Suppressor macrophage (primary cell): Measurements from ENCODE around the gene IMMP2L.

Experiments used
- DNase-seq, 4 experiments: peaks; one replicate each; pipeline ENCODE4 v3.0.0-alpha.2; 2020 to 2022

The IMMP2L gene

DNA sequence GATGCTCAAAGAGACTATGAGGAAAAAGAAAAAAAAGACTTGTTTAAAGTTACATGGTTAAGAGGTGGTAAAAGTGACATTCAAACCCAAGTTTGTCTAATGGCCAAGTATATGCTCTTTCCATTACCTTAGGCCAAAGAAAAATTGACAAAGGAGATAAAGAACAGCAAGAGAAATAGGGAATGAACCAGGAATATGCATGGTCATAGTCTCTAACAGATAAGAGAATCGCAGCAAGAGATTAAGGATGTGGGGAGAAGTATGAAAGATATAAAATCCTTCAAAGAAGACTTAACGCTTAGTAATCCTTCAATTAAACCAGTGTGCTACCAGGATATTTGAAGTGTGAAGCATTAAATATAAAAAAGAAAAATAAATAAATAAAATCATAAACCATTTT is 494.6 kb downstream of the IMMP2L start:
- no peak for DNase-seq

DNA sequence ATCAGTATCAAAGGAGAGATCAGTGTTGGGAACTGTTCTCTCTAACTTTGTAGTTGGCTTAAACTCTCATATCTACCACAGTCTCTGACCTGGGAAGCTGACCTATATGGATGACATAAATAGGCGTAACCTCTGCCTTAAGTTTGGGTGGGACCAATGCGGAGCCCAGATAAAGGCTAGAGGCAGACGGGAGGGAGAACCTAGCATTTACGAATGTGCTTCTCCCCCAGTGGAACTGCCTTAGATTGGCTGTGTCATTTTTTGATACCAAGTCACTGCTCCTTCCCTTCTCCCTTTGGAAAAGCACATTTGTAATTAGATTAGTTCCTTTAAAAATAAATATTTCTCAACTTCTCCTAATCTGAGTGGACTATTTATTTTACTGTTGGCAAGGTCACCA is 495.0 kb downstream of the IMMP2L start:
- no peak for DNase-seq

DNA sequence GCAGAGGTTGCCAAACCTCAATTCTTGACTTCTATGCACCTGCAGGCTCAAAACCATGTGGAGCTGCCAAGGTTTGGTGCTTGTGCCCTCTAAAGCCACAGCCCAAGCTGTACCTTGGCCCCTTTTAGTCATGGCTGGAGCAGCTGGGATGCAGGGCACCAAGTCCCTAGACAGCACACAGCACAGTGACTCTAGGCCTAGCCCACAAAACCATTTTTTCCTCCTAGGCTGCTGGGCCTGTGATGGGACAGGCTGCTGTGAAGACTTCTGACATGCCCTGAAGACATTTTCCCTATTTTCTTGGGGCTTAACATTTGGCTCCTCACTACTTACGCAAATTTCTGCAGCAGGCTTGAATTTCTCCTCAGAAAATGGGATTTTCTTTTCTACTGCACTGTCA is 499.1 kb downstream of the IMMP2L start:
- DNase-seq = no peak

DNA sequence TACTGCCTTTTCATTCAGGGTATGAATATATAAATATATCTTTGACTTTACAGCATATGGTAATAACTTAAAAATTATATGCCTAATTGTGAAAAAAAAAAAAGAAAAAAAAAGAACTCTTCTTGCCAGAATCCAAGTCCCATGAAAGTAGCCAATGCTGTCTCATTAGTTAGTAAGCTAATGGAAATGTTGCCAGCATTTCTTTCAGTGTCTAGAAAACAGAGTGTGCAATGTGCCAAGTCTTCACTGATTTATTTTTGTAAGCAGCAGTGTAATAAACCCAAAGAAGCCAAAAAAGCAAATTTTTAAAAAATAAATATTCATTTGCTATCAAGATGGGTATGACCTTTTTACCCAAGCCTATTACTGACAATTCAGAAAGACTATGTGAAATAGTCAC is 502.5 kb downstream of the IMMP2L start:
- no peak for DNase-seq

DNA sequence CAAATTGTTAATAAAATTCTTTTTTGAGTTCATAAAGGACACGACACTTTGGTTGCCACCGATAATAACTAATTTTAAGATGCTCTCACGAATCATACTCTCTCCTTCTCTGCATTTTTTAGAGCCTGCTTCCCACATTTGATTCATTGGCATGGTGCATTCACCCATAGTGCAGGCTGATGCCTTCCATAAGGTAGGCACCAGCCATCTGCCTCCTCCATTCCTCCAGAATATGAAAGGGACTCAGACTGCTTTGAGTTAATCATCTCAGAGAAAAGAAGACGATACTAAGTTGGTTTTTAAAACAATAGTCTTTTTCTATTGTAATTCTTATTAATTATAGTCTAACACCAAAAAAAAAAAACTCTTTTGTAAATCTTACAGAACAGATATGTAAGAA is 505.2 kb downstream of the IMMP2L start:
- no peak for DNase-seq

DNA sequence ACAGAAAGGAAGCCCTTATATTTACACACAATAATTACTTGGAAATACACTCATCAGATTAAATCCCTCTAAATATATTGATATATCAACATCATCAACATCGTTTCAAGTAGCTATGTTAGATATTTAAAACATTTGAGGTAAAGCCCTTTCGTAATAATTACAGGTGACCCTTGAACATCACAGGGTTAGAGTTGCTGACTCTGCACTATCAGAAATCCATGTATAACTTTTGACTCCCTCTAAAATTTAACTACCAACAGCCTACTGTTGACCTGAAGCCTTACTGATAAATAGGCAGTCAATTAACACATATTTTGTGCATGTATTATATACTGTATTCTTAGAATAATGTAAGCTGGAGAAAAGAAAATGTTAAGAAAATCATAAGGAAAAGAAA is 505.9 kb downstream of the IMMP2L start:
- DNase-seq = no peak

DNA sequence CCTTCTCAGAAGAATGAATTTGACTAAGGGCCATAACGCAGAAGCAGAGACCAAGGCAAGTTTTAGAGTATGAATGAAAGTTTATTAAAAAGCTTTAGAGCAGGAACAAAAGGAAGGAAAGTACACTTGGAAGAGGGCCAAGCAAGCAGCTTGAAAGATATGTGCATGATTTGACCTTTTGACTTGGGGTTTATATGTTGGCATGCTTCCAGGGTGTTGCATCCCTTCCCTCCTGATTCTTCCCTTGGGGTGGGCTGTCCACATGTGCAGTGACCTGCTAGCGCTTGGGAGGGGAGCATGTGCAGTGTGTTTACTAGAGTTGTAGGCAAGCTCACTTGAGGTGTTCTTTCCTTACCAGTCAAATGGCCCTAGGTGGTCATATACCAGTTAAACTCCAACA is 509.3 kb downstream of the IMMP2L start:
- no peak for DNase-seq

DNA sequence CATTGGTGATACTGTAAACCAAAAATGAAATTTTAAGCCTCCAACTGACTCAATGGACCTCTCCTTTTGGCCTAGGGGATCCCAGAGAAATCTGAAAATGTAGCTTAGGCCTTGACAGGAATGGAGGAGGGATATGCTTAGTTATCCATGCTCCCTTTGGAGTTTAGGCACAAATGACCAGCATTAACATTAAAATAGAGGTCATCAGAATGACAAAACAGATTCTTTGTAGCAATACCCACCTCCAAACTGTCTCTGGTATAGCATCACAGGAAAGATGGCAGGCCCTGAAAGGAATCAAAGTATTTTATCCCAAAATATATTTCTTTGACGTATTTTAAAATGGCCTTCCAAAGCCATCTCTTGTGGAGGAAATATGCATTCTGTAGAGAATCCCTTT is 510.5 kb downstream of the IMMP2L start:
- DNase-seq = no peak

DNA sequence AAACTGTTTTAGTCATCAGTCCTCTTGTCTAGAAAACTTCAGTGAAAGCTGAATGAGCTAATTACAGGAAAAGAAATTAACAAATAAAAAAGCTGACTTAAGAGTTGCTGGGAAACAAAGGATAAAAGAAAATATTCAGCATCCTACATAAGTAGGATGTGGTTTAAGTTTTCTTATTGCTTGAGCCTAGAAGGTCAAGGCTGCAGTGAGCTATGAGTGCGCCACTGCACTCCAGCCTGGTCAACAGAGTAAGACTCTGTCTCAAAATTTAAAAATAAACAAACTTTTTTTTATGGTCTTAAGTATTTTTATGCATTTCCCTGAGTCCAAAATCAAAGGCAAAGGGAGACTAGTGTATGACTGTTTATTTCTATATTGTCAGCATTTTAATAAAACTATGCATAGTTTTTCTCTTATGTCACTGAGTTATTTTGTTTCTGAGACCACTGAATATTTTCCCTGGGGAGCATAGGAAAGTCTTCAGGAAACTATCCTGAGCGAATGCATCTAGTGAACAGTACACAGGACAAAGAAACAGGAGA is 511.3 kb downstream of the IMMP2L start:
- no peak for DNase-seq

DNA sequence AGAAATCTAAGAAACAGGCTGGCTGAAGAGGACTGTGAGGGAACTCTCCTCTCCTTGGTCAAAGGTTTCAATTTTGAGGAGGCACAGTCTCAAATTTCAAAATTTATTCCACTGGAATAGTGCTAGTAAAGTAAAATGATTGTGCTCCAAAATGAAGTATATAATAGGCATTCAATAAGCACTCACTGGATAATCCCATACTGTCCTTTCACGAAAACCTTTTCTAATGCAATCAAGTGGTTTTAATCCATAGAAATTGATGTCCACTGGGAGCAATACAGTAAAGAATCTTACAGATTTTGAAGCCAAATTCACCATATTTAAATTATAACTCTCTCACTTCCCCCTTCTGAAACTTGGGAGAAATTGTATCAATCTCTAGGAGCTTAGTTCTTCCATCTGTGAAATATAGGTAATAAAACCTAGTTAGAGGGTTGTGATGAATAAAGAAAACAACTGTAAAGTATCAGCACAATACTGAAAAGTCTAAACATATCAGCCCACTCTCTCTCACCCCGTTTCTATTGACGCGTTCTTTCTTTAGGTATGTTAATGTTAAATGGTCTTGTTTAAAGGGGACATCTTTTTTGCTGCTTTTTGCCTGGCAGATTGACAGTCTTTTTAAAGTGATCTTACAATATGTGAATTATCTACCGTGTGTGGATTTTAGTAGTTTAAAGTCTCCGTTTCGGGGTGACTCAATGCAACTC is 512.2 kb downstream of the IMMP2L start:
- DNase-seq = no peak

DNA sequence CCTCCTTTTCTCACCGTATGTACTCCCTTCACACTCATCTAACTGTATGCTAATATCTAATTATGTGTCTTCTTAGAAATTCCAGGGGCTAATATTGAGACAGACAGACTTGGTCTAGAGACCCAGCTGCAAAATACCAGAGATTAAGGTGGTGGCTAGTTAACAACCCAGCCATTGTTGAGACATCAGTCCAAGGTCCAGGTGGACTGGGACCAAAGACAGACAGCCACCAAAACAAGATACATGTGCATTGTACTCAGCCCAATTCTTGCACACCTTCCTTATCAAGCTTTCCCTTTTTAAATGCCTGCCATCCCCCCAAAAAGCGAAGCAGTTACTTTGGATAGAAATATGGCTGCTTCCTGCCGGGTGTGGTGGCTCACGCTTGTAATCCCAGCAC is 514.7 kb downstream of the IMMP2L start:
- DNase-seq = no peak

DNA sequence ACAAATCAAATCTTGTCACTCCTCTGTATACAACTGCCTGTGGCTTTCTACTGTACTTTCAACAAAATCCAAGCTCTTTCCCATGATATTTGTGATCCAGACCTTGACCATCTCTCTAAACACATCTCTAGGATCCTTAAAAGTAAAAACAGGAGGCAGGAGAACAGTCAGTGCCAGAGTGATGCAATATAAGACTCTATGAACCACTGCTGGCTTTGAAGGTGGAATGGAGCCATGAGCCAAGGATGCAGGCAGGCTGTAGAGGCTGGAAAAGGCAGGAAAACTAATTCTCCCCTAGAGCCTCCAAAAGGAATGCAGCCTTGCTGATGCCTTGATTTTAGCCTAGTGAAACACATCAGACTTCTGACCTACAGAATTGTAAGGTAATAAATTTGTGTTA is 516.8 kb downstream of the IMMP2L start:
- DNase-seq = no peak

DNA sequence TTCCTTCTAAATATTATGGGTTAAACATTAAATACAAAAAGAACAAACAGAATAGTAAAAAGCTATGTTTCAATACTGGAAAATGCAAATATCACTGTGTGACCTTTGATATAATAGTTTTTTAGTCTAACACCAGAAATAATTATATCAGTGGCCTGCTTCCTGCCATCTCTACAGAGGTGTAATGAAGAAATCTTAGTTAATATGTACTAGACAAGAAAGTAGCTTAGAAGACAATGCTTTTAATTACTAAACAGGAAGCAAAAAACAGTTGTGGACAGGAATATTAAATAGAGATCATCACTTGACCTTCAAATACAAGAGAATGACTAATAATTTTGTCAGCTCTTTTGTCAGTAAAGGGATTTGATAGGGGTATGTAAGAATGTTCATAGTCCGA is 518.7 kb downstream of the IMMP2L start:
- DNase-seq = no peak

DNA sequence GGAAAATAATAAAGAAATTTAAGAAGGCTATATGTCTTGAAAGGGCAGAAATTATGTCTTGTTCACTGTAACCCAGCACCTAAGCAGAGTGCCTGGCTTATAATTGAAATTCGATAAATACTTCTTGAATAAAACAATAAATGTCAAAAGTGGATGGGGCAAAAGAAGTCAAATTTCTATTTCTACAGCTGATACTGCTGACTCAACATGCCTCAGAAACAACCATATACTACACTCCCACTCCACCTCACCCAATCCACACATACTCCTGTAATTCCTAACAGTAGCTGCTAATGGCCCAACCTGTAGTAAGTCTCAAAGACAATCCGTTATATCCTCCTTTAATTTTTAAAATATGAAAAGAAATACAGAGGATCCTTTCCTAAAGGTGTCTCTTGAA is 519.5 kb downstream of the IMMP2L start:
- DNase-seq = no peak

DNA sequence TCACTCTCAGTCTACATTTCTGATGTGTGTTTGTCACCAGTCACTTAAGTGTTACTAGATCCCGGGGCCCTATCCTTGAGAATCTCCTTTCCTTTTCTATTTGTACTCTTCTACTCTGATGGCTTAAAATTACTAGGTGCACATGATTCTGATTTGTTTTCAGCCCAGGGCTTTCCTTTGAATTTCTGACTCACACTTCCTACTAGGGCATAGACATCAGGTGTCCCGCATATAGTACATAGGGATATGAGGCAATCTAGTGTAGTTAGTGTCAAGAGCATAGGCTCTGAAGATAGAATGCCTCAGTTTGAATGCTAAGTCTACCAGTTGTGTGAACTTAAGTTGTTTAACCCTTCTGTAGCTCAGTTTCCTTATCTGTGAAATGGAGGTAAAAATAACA is 520.7 kb downstream of the IMMP2L start:
- no peak for DNase-seq

DNA sequence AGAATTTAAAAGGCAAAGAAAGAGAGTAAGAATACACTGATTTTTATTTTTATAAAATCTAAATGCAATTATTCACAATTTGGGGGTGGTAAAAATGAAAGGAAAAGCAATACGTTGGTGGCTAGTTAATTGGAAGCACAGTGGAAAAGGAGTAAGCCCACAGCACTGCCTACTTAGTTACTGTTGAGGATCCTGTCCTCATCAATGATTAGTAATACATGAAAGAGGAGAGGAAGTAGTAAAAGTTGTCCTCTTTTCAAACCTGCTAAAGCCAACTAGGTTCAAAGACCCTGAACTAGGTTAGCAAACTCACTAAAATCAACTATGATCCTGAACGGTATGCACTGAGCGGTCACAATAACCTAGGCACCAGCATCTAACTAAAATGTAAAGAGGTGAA is 524.1 kb downstream of the IMMP2L start:
- no peak for DNase-seq

DNA sequence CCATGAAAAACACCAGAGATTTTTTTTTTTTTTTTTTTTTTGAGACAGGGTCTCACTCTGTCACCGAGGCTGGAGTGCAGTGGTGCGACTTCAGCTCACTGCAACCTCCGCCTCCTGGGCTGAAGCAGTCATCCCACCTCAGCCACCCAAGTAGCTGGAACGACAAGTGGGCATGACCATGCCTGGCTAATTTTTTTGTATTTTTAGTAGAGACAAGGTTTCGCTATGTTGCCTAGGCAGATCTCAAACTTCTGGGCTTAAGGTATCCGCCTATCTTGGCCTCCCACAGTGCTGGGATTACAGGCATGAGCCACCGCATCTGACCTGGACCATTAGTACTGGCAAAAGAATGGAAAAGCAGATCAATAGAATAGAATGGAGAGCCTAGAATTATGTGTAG is 530.4 kb downstream of the IMMP2L start:
- no peak for DNase-seq

DNA sequence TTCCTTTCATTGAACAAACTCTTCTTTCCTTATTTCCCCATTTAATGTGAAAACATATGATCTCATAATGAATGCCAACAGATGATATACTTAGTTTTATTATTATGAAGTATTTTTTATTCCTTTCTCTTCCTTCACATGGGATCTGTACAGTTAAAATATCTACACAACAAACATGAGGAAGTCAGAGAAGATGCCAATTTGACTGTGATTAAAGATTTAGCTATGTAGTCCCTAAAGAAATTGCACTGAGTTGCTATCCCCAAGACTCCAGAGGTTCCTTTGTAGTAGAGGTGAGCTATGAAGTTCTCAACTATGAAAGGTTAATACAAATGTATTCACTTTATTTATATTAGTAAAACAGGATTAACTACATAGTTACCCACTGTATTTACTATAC is 532.0 kb downstream of the IMMP2L start:
- no peak for DNase-seq

DNA sequence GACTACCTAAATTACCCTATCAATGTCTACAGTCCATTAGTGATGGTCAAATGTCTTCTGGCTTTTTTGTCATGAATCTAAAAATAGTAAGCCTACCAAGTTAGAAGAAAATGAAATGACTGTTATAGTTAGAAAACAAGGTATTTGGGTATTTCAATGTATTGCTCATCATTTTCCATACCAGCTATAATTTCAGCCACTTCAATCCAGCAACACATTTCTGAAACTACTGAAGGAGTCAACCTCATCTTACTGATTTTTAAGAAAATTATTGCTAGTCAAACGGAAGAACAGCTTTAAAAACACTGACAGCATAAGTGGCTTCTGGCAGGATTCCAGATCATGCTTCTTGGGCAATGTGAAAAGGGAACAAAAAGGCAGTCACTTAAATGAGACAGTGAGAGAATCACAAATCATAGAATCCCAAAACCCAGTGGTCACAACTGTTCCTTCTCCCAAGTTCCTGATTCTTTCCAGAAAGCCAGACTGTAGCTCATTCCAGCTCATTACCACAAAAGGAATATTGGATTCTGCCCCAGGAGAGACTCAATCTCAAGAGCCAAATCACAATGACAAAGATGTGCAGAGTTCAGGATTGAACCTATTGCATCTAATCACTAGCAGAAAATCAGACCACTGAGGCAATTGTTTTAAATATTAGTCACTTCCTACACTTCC is 532.6 kb downstream of the IMMP2L start:
- DNase-seq = peak; percentile 82 to 91 (median 86)

DNA sequence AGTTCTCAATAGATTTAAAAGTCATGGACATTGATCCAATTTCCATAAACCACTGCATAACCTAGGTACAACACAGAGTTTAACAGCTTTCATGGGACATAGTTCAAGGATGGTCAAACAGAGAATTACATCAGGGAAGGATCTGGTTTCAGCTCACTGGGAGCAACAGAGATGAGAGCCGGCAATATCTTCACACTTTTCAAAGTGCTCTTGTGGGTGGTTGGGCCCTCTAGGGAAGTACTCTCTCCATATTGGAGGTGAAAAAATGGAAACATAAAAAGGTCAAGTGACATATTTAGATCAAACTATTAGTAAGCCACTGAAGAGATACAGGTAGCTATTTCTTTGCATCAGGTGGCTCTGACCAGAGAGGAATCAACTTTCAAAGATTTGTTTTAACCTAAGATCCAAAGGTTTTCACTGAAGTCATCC is 533.1 kb downstream of the IMMP2L start:
- no peak for DNase-seq

DNA sequence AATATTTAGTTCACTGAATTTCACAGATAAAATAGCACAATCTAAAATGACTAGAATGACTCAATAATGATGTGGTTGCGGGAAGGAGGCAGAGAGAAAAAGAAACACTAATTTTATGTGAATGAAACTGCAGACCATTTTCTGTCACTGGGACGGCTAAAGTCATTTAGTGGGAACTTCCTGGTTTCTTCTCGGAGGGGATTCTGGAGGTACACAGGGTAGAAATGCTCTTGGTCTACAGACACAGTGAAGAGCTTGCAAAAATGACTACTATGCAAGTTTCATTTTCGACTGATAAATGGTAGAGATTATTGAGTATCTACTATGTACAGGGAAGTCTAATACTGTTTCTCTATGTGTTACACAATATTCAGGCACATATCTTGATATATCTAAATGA is 534.9 kb downstream of the IMMP2L start:
- DNase-seq = no peak

DNA sequence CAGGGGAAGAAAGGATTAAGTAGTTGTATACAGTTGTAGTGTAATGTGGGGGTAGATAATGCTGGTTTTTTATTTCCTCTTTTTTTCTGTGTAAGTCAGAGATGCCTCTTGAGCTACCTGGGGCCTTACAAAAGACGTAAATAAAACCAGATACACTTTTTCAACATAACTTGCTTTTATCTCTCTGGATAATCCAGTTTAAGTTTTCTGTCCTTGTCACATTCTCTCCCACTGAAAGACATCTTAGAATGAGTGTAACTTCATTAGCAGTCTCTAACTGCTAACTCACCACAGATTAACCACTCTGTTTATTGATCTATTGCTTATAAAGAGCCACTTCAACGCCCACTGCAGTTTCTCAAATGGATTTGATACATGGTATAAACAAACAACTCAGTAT is 535.5 kb downstream of the IMMP2L start:
- DNase-seq = no peak

DNA sequence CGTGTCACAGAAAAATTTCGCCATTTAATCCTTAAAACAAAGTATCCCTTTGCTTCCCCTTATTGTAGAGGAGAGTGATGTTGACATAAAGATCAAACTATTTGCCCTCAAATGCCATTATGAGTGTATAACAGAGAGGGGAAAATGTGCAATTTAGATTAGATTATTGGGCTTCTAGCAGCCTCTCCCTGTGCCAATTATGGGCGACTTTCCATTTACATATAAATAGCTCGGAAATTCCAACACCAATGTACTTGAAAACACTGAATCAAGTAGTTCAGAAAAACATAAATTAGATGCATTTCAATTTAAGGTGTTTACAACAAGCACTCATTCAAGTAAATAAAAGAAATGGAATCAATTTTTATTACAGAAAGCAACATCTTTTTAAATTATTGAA is 535.9 kb downstream of the IMMP2L start:
- DNase-seq = no peak

DNA sequence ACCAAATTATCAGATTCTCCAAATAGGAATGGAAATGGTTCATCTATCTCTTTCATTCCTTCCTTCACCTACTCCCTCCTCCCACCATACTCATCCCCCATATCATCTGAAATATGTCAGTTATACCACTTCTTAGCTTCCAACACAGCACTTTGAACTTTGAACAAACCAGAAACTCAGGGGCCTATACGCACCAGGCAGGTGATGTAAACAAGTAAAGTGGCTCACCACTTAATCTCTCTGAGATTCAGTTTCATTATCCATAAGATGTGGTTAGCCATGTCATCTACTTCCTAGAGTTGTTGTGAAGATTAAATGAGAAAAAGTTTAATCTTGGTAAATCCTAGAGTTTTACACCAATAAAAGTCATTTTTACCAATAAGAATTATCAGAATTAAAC is 537.3 kb downstream of the IMMP2L start:
- DNase-seq = no peak
